GM21786 (cell line): Measurements from ENCODE around the gene ENOX2.

Experiments used
- ATAC-seq: cut with Tn5 transposase; IDR thresholded peaks from one replicate; pipeline ENCODE4 v1.9.1; 2021; ENCODE audit not compliant: unreplicated experiment

The ENOX2 gene

GRCh38 chrX:130645955-130646583 is 256.9 kb downstream of the ENOX2 start:
- ATAC-seq: no peak

GRCh38 chrX:130637591-130637990 is 265.4 kb downstream of the ENOX2 start:
- no peak for ATAC-seq

DNA sequence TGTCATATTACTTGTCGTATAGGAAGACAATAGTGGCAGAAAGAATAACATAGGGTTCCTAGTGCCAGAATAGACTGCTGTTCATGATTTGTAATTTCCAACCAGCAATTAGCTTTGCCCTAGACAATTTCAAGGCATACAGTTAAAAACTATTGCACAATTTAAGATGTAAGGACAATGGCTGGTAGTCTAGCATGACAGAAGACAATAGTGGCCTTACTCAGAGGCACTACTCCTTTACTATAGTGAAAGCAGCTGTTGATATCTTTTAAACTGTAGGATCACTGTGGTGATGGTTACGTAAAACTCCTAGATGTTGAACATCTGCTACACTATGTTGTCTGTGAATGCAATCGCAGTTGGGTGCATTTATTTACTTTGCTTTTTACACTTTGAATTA is 266.7 kb downstream of the ENOX2 start:
- ATAC-seq: no peak

GRCh38 chrX:130631011-130631410 is 272.0 kb downstream of the ENOX2 start:
- no peak for ATAC-seq

DNA sequence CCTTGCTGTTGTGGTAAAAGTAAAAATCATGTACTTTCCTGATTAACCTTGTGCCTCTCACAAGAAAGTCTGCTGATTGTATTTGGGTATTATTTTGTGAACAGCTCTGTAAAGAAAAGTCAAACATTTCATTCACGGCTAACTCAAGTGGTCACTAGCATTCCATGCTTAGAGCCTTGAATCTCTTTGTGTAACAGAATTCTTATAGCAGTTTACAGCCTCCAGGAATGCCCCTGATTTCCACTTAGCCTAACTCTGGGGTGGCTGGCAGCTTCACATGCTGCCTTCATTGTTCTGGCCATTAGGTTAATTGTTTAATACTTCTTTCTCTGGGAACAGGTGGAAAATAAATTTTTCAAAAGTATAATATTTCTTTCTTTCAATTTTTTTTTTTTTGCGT is 274.5 kb downstream of the ENOX2 start:
- no peak for ATAC-seq

- no peak for ATAC-seq
Measured at GRCh38 chrX:130626521-130626920, 276.5 kb downstream of the ENOX2 start.

- no peak for ATAC-seq
Measured at GRCh38 chrX:130625386-130625785, 277.6 kb downstream of the ENOX2 start.

GRCh38 chrX:130623518-130623917 is 279.5 kb downstream of the ENOX2 start:
- no peak for ATAC-seq

DNA sequence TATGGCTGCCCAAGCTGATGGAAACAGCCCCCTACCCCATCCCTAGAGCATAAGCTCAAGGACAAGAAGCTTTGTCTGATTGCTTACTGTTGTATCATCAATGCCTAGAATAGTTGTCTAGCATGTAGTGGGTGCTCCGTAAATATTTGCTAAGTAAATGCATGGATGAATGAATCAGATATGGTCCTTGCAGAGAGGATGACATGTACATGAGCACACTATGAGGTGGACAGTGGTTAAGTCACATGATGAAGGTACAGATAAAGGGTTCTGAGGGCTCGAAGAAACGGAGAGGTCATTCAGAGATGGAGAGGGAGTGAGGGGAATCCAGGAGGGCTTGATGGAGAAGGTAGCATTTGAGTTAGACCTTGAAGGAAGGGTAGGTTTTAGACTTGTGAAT is 287.1 kb downstream of the ENOX2 start:
- ATAC-seq: no peak

- ATAC-seq: no peak
Measured at GRCh38 chrX:130607431-130607830, 295.6 kb downstream of the ENOX2 start.

- no peak for ATAC-seq
Measured at GRCh38 chrX:130606425-130606824, 296.6 kb downstream of the ENOX2 start.

DNA sequence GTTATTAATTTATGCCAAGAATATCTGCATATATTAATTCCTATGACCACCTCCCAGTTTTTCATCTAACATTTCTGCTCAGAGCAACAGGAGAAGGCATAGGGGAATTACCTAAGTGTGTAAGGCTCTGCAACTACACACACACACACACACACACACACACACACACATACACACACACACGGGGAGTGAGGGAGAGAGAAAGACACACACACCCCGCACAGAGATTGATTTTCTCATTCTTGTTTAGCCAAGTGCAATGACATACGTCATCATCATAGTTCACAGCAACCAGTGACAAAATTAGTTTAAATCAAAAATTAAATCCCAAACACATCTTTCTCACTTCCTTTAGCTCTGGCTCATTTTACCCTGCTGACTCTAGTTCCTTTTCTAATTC is 298.1 kb downstream of the ENOX2 start:
- no peak for ATAC-seq

- no peak for ATAC-seq
Measured at GRCh38 chrX:130594453-130594916, 308.5 kb downstream of the ENOX2 start.

DNA sequence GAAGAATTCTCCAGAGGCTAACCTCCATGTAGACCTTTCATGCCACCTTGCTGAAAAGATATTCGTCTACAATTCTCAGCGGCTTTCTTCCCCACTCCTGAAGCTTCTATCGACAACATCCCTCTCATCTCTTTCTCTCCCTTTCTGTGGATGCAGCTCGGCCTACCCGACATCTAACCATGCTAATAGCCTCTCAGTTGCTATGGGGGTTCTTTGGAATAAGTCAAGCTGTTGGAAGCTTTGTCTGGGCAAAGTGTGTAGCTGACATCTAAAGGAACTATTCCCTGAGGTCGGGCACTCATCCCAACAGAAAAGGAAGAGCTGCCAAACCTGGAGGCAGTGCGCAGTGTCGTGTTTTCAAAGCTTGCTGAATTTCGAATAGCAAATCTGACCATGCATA is 309.1 kb downstream of the ENOX2 start:
- no peak for ATAC-seq

GRCh38 chrX:130592204-130592603 is 310.8 kb downstream of the ENOX2 start:
- no peak for ATAC-seq

DNA sequence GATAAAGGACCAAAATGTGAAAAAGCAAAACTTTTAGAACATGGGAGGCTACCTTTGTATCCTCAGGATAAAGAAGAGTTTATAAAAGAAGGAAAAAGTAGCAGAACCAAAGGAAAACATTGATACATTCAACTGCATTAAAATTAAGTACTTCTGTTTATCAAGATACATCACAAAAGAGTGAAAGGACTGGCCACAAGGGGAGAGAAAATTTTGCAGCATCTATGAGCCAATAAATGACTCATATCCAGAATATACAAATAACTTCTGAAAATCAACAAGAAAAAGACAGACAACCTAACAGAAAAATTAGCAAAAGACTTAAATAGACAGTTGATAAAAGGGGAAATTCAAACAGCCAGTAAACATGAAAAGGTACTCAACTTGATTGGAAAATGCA is 324.1 kb downstream of the ENOX2 start:
- ATAC-seq: no peak

DNA sequence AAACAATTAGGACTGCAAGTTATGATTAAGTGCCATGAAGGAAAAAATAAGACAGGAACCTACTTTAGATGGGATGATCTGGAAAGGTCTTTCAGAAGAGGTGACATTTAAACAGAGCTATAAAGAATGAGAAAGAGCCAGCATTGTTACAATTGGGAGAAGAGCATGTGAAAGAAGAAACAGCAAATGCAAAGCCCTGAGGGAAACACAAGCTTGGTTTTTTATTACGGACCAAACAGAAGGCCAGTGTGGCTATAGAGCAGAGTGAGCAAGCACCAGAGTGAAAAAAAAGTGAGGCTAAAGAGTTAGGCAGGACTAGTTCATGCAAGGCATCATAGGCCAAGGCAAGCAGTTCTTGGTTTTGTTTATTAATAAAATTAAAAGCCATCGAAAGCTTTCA is 325.6 kb downstream of the ENOX2 start:
- ATAC-seq: no peak

- peak; percentile 88 for ATAC-seq
Measured at GRCh38 chrX:130575831-130576389, 327.1 kb downstream of the ENOX2 start.
